Tibial artery (tissue), 4 donors: ENCODE results near the gene NCKIPSD.

Source experiments
- DNase-seq, 2 donors: peaks; one replicate each; pipeline ENCODE4 v3.0.0-alpha.2; 2019
- H3K27ac ChIP-seq, 2 donors: fragments of 200-600 bp; sonication (generic) in 1 of 2; 1 replicate in 1 of 2; 2 replicates in 1 of 2; pipeline ENCODE4 v1.5.1; 2018 to 2019; ENCODE audit warnings: mild to moderate bottlenecking in 1 of 2
- H3K27me3 ChIP-seq, 2 donors: fragments of 200-600 bp; sonication (generic) in 1 of 2; one replicate each; pipeline versions ENCODE4 v1.5.1 to v1.6.0; 2016 to 2019
- H3K36me3 ChIP-seq, 3 donors: fragments of 200-600 bp; sonication (generic) in 2 of 3; one replicate each; pipeline ENCODE4 v1.5.1; 2016 to 2019; ENCODE audit warnings: mild to moderate bottlenecking in 2 of 3
- H3K4me1 ChIP-seq, 4 donors: fragments of 200-600 bp; sonication (generic) in 2 of 4; 1 replicate in 3 of 4; 2 replicates in 1 of 4; pipeline ENCODE4 v1.5.1; 2016 to 2019
- H3K4me3 ChIP-seq, 2 donors: fragments of 200-600 bp; sonication (generic) in 1 of 2; 1 replicate in 1 of 2; 2 replicates in 1 of 2; pipeline ENCODE4 v1.5.1; 2018 to 2019; ENCODE audit warnings: mild to moderate bottlenecking in 2 of 2
- H3K9me3 ChIP-seq, 3 donors: fragments of 200-600 bp; sonication (generic) in 1 of 3; one replicate each; pipeline ENCODE4 v1.5.1; 2016 to 2019
- CTCF ChIP-seq, 2 experiments: fragments of 200-600 bp in 1 of 2; fragments of 450-650 bp in 1 of 2; IDR thresholded peaks; one replicate each; pipeline ENCODE4 v1.5.1; 2017 to 2019; ENCODE audit warnings: antibody characterized with exemption in 2 of 2, mild to moderate bottlenecking in 1 of 2, moderate library complexity in 1 of 2
- intact Hi-C: fragments of 100-400 bp; cut with DNase I; formaldehyde crosslinking; loops from one replicate; pipeline ENCODE4 v1.15.0; 2023; ENCODE audit warnings: low total_unique reads

Gene NCKIPSD

GRCh38 chr3:48661501-48662144, 24.1 kb downstream of the NCKIPSD start:
- Histone ChIP-seq H3K4me3 (peak overlapping the region; percentile 25 to 45), H3K4me1 (peaks cover 0 to 37% (median 21%) of the 10 kb centered on the region in 4 donors), H3K27ac (no peak overlapping the region), H3K27me3 (peaks cover 0 to 13% of the 10 kb centered on the region in 2 donors), H3K9me3 (no peaks in the 10 kb centered on the region), H3K36me3 (peaks cover 0 to 6% (median 2%) of the 10 kb centered on the region in 3 donors)
- TF ChIP-seq CTCF (IDR thresholded peaks at IDR 0.05): no peak
- intact Hi-C loops: no loop called here
- peak in 1 of 2 donors; percentile 52 for DNase-seq

GRCh38 chr3:48660800-48661400, 24.8 kb downstream of the NCKIPSD start:
- Histone ChIP-seq H3K4me3 (no peak overlapping the region), H3K4me1 (peaks cover 0 to 44% (median 27%) of the 10 kb centered on the region in 4 donors), H3K9me3 (no peaks in the 10 kb centered on the region), H3K27ac (no peak overlapping the region), H3K36me3 (no peaks in the 10 kb centered on the region), H3K27me3 (peaks cover 0 to 13% of the 10 kb centered on the region in 2 donors)
- DNase-seq: no peak
- intact Hi-C loops: no loop called here
- TF ChIP-seq CTCF (IDR thresholded peaks at IDR 0.05): no peak

- no peaks in the 10 kb centered on the region for H3K36me3 ChIP-seq
- no peak for TF ChIP-seq CTCF (IDR thresholded peaks at IDR 0.05)
- DNase-seq: no peak
- intact Hi-C loops: no loop called here
- peak overlapping the region; percentile 79 to 86 for H3K27ac ChIP-seq
- H3K9me3 ChIP-seq: no peaks in the 10 kb centered on the region
- H3K27me3 ChIP-seq: peaks cover 0 to under 1% of the 10 kb centered on the region in 2 donors
- H3K4me1 ChIP-seq: peaks cover 0 to 27% (median 21%) of the 10 kb centered on the region in 4 donors
- H3K4me3 ChIP-seq: peak overlapping the region; percentile 55 to 79
Measured at GRCh38 chr3:48656841-48657281, 28.9 kb downstream of the NCKIPSD start.

- H3K9me3 ChIP-seq: no peaks in the 10 kb centered on the region
- peak overlapping the region; percentile 55 to 79 for H3K4me3 ChIP-seq
- intact Hi-C loops: no loop called here
- DNase-seq: peak; percentile 68 to 92
- H3K36me3 ChIP-seq: no peaks in the 10 kb centered on the region
- peaks cover 0 to 21% (median 16%) of the 10 kb centered on the region in 4 donors for H3K4me1 ChIP-seq
- TF ChIP-seq CTCF (IDR thresholded peaks at IDR 0.05): peak; percentile 76 to 78
- H3K27me3 ChIP-seq: no peaks in the 10 kb centered on the region
- peak overlapping the region; percentile 79 to 86 for H3K27ac ChIP-seq
Measured at GRCh38 chr3:48656061-48656840, 29.5 kb downstream of the NCKIPSD start.

GRCh38 chr3:48655606-48656005, 30.1 kb downstream of the NCKIPSD start:
- intact Hi-C loops: no loop called here

More at GRCh38 chr3:48655606-48656005, 30.1 kb downstream of the NCKIPSD start:
- Histone ChIP-seq H3K27ac (peak overlapping the region; percentile 79 to 86), H3K36me3 (no peaks in the 10 kb centered on the region), H3K4me3 (peak overlapping the region; percentile 55 to 79), H3K4me1 (peaks cover 0 to 19% (median 14%) of the 10 kb centered on the region in 4 donors), H3K9me3 (no peaks in the 10 kb centered on the region), H3K27me3 (no peaks in the 10 kb centered on the region)
- DNase-seq: no peak
- TF ChIP-seq CTCF (IDR thresholded peaks at IDR 0.05): no peak
